HG03066 (cell line): ENCODE measurements around the gene HTRA3.

Experiments used
- ATAC-seq: cut with Tn5 transposase; IDR thresholded peaks from one replicate; pipeline ENCODE4 v1.9.1; 2021; ENCODE audit warnings: low read depth; ENCODE audit not compliant: unreplicated experiment

The HTRA3 gene

DNA sequence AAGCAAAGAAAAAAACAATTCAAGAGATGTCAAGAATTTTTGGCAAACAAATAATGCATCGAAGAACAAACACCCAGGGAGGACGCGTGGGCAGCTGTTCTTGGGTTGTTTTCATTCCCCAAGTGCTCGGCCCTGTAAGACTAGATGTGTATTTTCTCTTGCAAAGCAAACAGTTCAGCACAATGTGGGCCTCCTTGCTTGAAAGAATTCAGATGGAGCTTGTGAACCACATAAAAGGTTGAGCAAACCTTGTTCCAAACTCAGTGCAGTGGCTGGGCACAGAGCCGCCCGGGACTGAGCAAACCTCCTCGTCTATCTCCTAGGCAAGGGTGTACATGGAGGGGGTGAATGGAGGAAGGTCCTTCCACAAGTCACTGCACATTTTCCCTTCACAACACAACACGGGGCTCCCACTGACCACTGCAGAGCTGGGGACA lies 82.4 kb downstream of the HTRA3 start:
- no peak for ATAC-seq

DNA sequence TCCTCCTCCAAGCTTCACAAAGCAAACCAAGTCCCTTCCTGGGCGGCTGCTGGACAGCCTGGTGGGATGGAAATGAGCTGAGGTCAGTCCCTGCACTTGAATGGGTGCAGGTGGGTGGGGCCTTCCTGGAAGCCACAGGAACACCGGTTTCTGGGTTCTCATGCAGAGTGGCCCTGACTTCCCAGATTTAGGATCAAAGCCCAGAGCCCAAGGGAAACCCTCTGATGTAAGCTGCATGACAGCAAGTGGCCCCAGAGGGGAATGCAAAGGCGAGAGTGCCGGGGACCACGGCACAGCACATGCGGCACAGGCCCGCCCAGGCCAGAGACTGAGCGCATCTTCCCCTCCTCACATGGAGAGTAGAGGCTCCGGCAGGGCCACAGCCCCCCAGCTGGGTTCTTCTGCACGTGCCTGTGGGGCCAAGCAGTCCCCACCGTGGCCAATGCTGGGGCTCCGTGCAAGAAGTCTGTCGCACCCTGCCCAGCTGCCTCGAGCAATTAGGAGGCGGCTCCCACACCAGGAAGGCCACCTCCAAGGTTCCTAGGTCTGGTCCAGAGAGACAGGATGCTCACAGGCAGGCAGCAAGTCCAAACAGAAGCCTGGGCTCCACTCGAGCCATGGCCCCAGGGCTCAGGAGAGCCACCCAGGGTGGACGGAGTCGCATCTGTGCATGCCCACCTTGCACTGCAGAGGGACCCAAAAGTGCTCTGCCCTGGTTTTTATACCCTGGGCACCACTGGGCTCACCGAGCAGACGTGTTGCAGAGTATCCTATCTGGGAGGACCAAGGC lies 83.0 kb downstream of the HTRA3 start:
- no peak for ATAC-seq

DNA sequence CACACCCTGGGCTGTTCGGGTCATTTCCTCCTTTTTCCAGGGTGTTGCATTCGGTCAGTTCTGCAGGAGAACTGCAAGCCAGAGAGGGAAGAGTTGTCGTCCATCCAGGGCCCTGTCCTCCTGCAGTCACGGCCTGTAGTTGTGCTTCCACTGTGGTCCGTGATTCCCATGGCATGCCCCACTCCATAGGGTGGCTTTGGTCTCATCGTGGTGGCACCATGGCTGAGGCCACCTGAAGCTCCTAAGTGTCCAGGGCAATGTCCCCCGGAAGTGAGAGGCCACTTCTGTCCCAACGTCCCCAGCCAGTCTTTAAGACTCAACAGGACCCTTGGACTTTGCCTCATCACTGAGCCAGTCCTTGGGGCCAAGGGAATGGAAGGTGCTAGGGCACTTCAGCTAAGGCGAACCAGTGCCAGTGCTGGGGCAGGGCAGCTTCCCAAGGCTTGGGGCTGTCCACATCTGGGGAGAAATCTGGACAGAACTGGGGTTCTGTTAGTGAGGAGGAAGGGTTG lies 83.7 kb downstream of the HTRA3 start:
- ATAC-seq: no peak

DNA sequence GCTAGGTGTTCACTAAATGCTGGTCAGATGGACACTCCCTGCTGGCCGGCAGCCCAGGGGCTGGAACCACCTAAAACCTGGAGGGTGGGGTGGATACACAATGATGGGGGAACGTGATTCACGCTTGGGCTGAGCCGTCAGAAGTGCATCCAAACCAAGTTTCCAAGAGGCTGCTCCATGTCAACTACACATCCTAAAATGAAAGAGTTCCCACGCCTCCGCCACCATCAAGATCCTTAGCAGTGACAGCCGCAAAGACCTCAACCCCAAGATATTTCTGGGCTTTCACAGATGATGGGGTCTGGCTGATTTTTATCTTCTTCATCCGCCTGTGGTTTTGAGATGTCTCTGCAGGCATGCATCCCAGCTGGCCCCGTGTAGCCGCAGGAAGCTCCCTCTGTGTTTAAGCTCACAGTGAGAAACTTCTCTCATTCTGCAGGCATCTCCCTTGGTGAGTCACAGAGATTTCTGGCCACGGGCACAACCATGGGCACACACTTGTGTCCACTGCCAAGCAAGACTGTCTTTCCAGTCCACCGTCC lies 84.4 kb downstream of the HTRA3 start:
- ATAC-seq: no peak

DNA sequence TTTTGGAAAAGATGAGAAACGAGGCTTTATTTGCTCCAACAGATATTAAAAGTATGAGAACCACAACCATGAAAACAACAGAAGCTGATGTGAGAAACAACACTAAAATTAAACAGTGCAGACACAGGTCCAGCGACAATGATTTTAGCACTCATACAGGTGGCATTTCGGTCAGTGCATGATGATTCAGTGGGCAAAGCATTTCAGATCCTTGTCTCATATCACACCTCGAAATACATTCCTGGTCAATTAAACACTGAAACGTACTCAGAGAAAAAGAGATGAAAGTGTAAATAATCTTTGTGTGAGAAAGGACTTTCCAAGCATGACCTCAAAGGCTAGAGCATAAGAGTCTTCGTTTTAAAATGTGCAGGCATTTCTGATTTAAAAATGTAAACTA lies 85.8 kb downstream of the HTRA3 start:
- no peak for ATAC-seq

DNA sequence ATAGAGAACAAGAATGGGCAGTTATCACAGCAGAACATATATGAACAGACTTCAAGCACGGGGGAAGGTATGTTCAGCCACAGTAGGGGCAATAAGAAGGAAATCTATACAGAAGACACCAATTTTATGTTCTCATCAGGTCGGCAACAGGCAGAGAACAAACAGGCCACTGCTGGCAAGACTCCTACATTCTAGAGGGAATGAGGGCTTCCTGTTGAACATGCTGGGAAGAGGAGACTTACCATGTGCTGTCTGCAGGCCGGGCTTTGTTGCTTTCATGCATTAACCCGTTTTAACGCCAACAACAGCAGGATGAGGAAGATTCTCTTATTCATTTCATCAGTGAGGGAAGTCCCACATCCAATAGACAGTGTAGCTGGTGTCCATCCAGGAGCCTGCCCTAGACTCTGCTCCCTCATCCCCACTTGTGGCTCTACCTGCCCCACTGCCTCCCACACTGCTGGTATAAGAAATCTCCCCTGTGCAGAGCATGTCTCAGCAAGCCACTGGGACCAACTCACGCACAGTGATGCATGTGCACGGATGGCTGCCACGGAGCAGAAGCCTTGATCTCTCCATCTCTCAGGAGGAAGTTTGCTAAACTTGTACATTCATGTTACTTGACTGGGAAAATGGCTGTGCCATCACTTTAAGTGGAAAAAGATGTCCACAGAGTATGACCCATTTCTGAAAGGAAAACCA lies 86.5 kb downstream of the HTRA3 start:
- ATAC-seq: no peak
